ENCODE data around the gene ZNF619. TPM values are rescaled to one million over a fixed set of nuclear protein-coding genes. Genes with fewer than 3 reads are reported as not detected.

The ZNF619 gene
- total and polyA plus RNA-seq, 7 experiments from 2014 or later = 2.9 to 13.9 (median 6.2) TPM

- POLR2A ChIA-PET = no interaction called here
- CTCF ChIA-PET = no interaction called here
- H3K4me3 ChIP-seq (ENCODE audit: low read length) = no peak overlapping the region
Observed at GRCh38 chr3:40497288-40497687, 20.4 kb downstream of the ZNF619 start.

GRCh38 chr3:40499952-40500351 lies 23.0 kb downstream of the ZNF619 start:
- H3K36me3 Mint-ChIP-seq = peaks cover 0 to 13% (median 3%) of the 10 kb centered on the region in 5 donors
- intact Hi-C loops (cut with micrococcal nuclease) = no loop called here
- H3K27ac Mint-ChIP-seq = no peak overlapping the region
- ATAC-seq = no peak
- Histone ChIP-seq H3K4me3 (ENCODE audit: low read length) (no peak overlapping the region), H3K27me3 (ENCODE audit: control insufficient read depth in 2 of 2, insufficient read depth in 2 of 2, low read length in 2 of 2) (no peaks in the 10 kb centered on the region), H3K36me3 (ENCODE audit: control insufficient read depth in 2 of 3, insufficient read depth in 3 of 3, low read length in 3 of 3) (no peaks in the 10 kb centered on the region), H3K27ac (ENCODE audit: low read depth, low read length) (no peak overlapping the region), H3K4me1 (ENCODE audit: control insufficient read depth in 2 of 2, insufficient read depth in 2 of 2, low read length in 2 of 2) (no peaks in the 10 kb centered on the region), H3K9me3 (ENCODE audit: control insufficient read depth in 2 of 3, low read length in 3 of 3) (no peaks in the 10 kb centered on the region)
- H3K27me3 Mint-ChIP-seq = peaks cover 0 to 14% (median 0%) of the 10 kb centered on the region in 5 donors
- no peak overlapping the region for H3K4me3 Mint-ChIP-seq
- POLR2A ChIA-PET = interaction anchor here (0.6 kb wide), 2 partner anchors 200 to 867 kb away, joined by 3 to 4 read pairs; no protein-coding TSS in a partner anchor
- H3K9me3 Mint-ChIP-seq = no peaks in the 10 kb centered on the region
- peaks cover 0 to 5% (median 0%) of the 10 kb centered on the region in 7 donors for H3K4me1 Mint-ChIP-seq
- DNase-seq = no peak
- CTCF ChIA-PET = no interaction called here

More at GRCh38 chr3:40497288-40497687, 20.4 kb downstream of the ZNF619 start:
- H3K27me3 Mint-ChIP-seq = peaks cover 0 to 2% (median 0%) of the 10 kb centered on the region in 5 donors
- H3K27me3 ChIP-seq (ENCODE audit: control insufficient read depth in 2 of 2, insufficient read depth in 2 of 2, low read length in 2 of 2) = no peaks in the 10 kb centered on the region
- no peaks in the 10 kb centered on the region for H3K4me1 Mint-ChIP-seq
- intact Hi-C loops (cut with micrococcal nuclease) = no loop called here
- H3K36me3 ChIP-seq (ENCODE audit: control insufficient read depth in 2 of 3, insufficient read depth in 3 of 3, low read length in 3 of 3) = no peaks in the 10 kb centered on the region
- peaks cover 0 to 19% (median 2%) of the 10 kb centered on the region in 5 donors for H3K36me3 Mint-ChIP-seq
- no peaks in the 10 kb centered on the region for H3K4me1 ChIP-seq (ENCODE audit: control insufficient read depth in 2 of 2, insufficient read depth in 2 of 2, low read length in 2 of 2)
- DNase-seq (no peak), ATAC-seq (no peak)
- no peaks in the 10 kb centered on the region for H3K9me3 ChIP-seq (ENCODE audit: control insufficient read depth in 2 of 3, low read length in 3 of 3)
- H3K27ac ChIP-seq (ENCODE audit: low read depth, low read length) = no peak overlapping the region
- H3K27ac Mint-ChIP-seq = no peak overlapping the region
- no peak overlapping the region for H3K4me3 Mint-ChIP-seq
- H3K9me3 Mint-ChIP-seq = no peaks in the 10 kb centered on the region

- Mint-ChIP-seq H3K4me1 (peaks cover 5 to 24% (median 8%) of the 10 kb centered on the region in 7 donors), H3K27me3 (peaks cover 0 to 14% (median 0%) of the 10 kb centered on the region in 5 donors), H3K4me3 (no peak overlapping the region), H3K36me3 (peaks cover 0 to 13% (median 3%) of the 10 kb centered on the region in 5 donors), H3K9me3 (no peaks in the 10 kb centered on the region), H3K27ac (no peak overlapping the region)
- Histone ChIP-seq H3K27me3 (ENCODE audit: control insufficient read depth in 2 of 2, insufficient read depth in 2 of 2, low read length in 2 of 2) (no peaks in the 10 kb centered on the region), H3K27ac (ENCODE audit: low read depth, low read length) (no peak overlapping the region), H3K9me3 (ENCODE audit: control insufficient read depth in 2 of 3, low read length in 3 of 3) (no peaks in the 10 kb centered on the region), H3K36me3 (ENCODE audit: control insufficient read depth in 2 of 3, insufficient read depth in 3 of 3, low read length in 3 of 3) (no peaks in the 10 kb centered on the region), H3K4me3 (ENCODE audit: low read length) (no peak overlapping the region), H3K4me1 (ENCODE audit: control insufficient read depth in 2 of 2, insufficient read depth in 2 of 2, low read length in 2 of 2) (peaks cover 5% of the 10 kb centered on the region in 2 donors)
- ChIA-PET POLR2A (no interaction called here), CTCF (interaction anchor here (0.7 kb wide), 1 partner anchor 176 kb away, joined by 3 read pairs; no protein-coding TSS in a partner anchor)
- ATAC-seq (no peak), DNase-seq (no peak)
- intact Hi-C loops (cut with micrococcal nuclease) = no loop called here
Observed at GRCh38 chr3:40502034-40502433, 25.1 kb downstream of the ZNF619 start.

DNA sequence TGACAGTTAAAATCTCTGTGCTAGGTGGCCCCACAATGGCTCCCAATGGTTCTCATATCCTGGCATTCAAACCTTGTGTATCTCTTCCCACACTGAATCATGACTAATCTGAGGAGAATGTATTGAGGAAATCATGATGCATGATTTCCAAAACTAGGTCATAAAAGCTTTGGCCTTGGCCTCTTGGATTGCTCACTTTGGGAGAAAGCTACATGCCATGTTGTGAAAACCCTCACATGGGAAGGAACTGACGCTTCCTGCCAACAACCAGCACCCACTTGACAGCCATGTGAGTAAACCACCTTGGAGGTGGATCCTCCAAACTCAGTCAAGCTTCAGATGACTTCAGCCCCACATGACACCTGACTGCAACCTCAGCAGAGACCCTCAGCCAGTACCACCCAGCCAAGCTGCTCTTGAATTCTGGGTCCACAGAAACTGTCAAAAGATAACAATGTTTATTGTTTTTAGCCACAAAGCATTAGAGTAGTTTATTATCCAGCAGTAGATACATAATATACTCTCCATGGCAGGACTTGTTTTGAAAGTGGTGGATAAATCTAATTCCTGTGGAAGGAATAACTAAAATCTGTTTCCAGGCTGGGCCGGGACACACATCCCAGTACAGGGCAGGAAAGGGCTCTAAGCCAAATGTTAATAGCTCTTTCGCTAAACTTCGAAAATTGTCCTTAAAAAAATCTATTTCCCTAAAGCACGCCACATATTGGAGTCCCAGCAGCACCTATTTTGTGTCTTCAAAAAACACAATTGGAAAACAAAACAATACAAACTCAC lies 27.9 kb downstream of the ZNF619 start:
- intact Hi-C loops (cut with micrococcal nuclease) = loop anchor here in 1 of 2 donors (1.0 kb wide), 1 partner anchor 52 kb away; no protein-coding TSS in a partner anchor
- peaks cover 0 to 16% (median 4%) of the 10 kb centered on the region in 5 donors for H3K36me3 Mint-ChIP-seq
- H3K27me3 Mint-ChIP-seq = peaks cover 0 to 12% (median 0%) of the 10 kb centered on the region in 5 donors
- H3K4me1 ChIP-seq (ENCODE audit: control insufficient read depth in 2 of 2, insufficient read depth in 2 of 2, low read length in 2 of 2) = peaks cover 5% of the 10 kb centered on the region in 2 donors
- ATAC-seq (no peak), DNase-seq (no peak)
- no peaks in the 10 kb centered on the region for H3K27me3 ChIP-seq (ENCODE audit: control insufficient read depth in 2 of 2, insufficient read depth in 2 of 2, low read length in 2 of 2)
- H3K4me3 ChIP-seq (ENCODE audit: low read length) = no peak overlapping the region
- no peak overlapping the region for H3K27ac ChIP-seq (ENCODE audit: low read depth, low read length)
- H3K4me3 Mint-ChIP-seq = peak overlapping the region; percentile 86 to 98 (median 97)
- H3K9me3 ChIP-seq (ENCODE audit: control insufficient read depth in 2 of 3, low read length in 3 of 3) = no peaks in the 10 kb centered on the region
- H3K4me1 Mint-ChIP-seq = peaks cover 6 to 27% (median 9%) of the 10 kb centered on the region in 7 donors
- no peaks in the 10 kb centered on the region for H3K36me3 ChIP-seq (ENCODE audit: control insufficient read depth in 2 of 3, insufficient read depth in 3 of 3, low read length in 3 of 3)
- no peaks in the 10 kb centered on the region for H3K9me3 Mint-ChIP-seq
- CTCF ChIA-PET = interaction anchor here (1.1 kb wide), 1 partner anchor 33 kb away, joined by 3 read pairs; no protein-coding TSS in a partner anchor
- peak overlapping the region in 4 of 9 donors; percentile 29 to 81 (median 54) for H3K27ac Mint-ChIP-seq
- POLR2A ChIA-PET = interaction anchor here (0.5 to 2.1 kb wide), 4 partner anchors 20 to 47 kb away, joined by 3 to 14 read pairs (median 8); partner anchors contain the start of genes RPL14, ZNF619 and ZNF621

GRCh38 chr3:40505599-40506462 lies 28.9 kb downstream of the ZNF619 start, which contains the start of gene ZNF620:
ZNF620 (plus strand) TSS chr3:40506039; CDS start chr3:40506353, 314 bp downstream.
- Mint-ChIP-seq H3K36me3 (peaks cover 0 to 23% (median 9%) of the 10 kb centered on the region in 5 donors), H3K27ac (peak within 1 kb of the TSS; percentile 67 to 94 (median 86)), H3K9me3 (no peaks in the 10 kb centered on the region), H3K27me3 (peaks cover 0 to 12% (median 0%) of the 10 kb centered on the region in 5 donors), H3K4me1 (peaks cover 6 to 27% (median 9%) of the 10 kb centered on the region in 7 donors), H3K4me3 (peak within 1 kb of the TSS; percentile 86 to 98 (median 97))
- DNase-seq (peak; percentile 11 to 57 (median 29)), ATAC-seq (peak; percentile 82)
- CTCF ChIA-PET = interaction anchor here (0.7 to 1.1 kb wide), 2 partner anchors 32 to 52 kb away, joined by 3 read pairs; no protein-coding TSS in a partner anchor
- POLR2A ChIA-PET = interaction anchor here (0.6 to 2.1 kb wide), 4 partner anchors 17 to 48 kb away, joined by 3 to 14 read pairs (median 8); partner anchors contain the start of genes RPL14, ZNF619 and ZNF621
- Histone ChIP-seq H3K27me3 (ENCODE audit: control insufficient read depth in 2 of 2, insufficient read depth in 2 of 2, low read length in 2 of 2) (no peaks in the 10 kb centered on the region), H3K4me1 (ENCODE audit: control insufficient read depth in 2 of 2, insufficient read depth in 2 of 2, low read length in 2 of 2) (peaks cover 5% of the 10 kb centered on the region in 2 donors), H3K9me3 (ENCODE audit: control insufficient read depth in 2 of 3, low read length in 3 of 3) (no peaks in the 10 kb centered on the region), H3K36me3 (ENCODE audit: control insufficient read depth in 2 of 3, insufficient read depth in 3 of 3, low read length in 3 of 3) (no peaks in the 10 kb centered on the region), H3K27ac (ENCODE audit: low read depth, low read length) (peak within 1 kb of the TSS; percentile 61), H3K4me3 (ENCODE audit: low read length) (peak within 1 kb of the TSS; percentile 88)
- intact Hi-C loops (cut with micrococcal nuclease) = loop anchor here (1.0 kb wide), 4 partner anchors 18 to 53 kb away; partner anchors contain the start of genes ZNF619 (in 2 of the 2), ZNF621 (in 2 of the 2) and RPL14 (in 1 of the 2)

Data from naive thymus-derived CD4-positive, alpha-beta T cell (primary cell).